ENCODE data around the gene HPD. TPM values are rescaled to one million over a fixed set of nuclear protein-coding genes. Genes with fewer than 3 reads are reported as not detected.

Gene HPD
- total and polyA plus RNA-seq, 2 of the 4 experiments (the other 2 are of a cell fraction) = 0.15 to 0.18 TPM

DNA sequence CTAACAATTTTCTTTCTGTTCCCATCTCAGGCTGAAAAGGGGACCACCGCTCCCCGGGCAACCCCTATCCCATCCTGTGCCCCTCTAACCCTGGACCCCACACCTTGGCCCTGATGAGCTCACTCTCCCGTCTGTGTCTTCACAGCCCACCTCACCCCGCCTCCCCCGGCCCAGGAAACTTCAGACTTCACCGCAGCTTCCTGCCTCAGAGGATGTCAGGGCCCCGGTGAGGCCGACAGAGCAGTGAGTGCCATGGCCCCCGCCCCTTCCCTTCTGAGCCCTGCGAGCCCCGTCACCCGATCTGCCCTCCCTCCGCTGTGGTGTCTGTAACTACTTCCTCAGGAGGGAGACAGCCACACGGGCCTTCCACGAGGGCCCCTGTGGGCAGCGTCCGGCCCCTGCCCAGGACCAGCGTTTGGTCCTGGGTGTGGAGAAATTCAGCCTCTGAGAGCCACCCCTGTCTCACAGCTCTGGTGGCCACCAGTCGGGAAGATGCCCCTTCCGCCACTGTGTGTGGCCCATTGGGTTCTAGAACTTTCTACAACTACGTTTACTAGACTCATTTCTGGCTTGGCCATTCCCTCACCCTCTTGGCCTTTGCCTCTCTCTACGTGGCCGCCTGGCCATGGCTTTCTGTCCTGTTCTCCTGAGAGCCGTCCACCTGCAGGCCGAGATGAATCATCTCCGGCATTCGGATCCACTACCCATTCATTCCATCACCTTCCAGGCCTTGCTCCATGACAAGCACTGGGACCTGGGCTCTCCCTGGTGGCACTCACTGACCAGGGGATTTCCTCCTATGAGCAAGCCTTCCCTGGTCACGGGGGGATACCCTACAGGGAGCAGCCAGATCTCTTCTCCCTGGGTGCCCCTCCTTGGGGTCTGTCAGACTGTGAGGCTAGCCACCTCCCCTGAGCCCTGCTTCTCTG lies 68.6 kb downstream of the HPD start:
- Histone ChIP-seq H3K4ac (ENCODE audit: low read depth, low read length) (no peak overlapping the region), H3K27me3 (ENCODE audit: control insufficient read depth, insufficient read depth, low read length) (no peaks in the 10 kb centered on the region), H3K9me3 (ENCODE audit: control insufficient read depth, insufficient read depth, low read length) (no peaks in the 10 kb centered on the region), H3K79me1 (ENCODE audit: low read depth in 1 of 2, low read length in 2 of 2) (peaks cover 0 to 11% of the 10 kb centered on the region in 2 experiments; a peak in 2 of 4 replicates), H2AK5ac (ENCODE audit: low read depth, low read length) (peak overlapping the region; percentile 73; the same call in 1 of the 2 replicates), H2BK20ac (ENCODE audit: low read depth, low read length) (no peak overlapping the region), H2BK120ac (ENCODE audit: low read depth, low read length) (no peak overlapping the region; the same call in 1 of the 2 replicates), H3K4me1 (ENCODE audit: control insufficient read depth, insufficient read depth, low read length) (peaks cover 9% of the 10 kb centered on the region), H2AFZ (replicated peaks; ENCODE audit: low read length, poor library complexity) (peak overlapping the region; percentile 65), H3K4me3 (ENCODE audit: insufficient read depth, low read depth, low read length) (no peak overlapping the region), H3K18ac (ENCODE audit: low read depth, low read length) (no peak overlapping the region), H4K20me1 (ENCODE audit: insufficient read depth, low read length) (peaks cover 11% of the 10 kb centered on the region; the same call in 1 of the 2 replicates), H2BK5ac (ENCODE audit: low read depth, low read length, poor library complexity, severe bottlenecking) (no peak overlapping the region), H3K14ac (replicated peaks; ENCODE audit: low read depth, low read length) (no peak overlapping the region; the same call in 1 of the 2 replicates), H4K91ac (ENCODE audit: insufficient read depth, low read depth, low read length) (no peak overlapping the region), H3K9ac (ENCODE audit: low read depth, low read length) (no peak overlapping the region), H2AK9ac (replicated peaks; ENCODE audit: low read depth, low read length, poor library complexity) (peak overlapping the region; percentile 80), H3K23ac (ENCODE audit: low read depth, low read length) (peak overlapping the region; percentile 53; the same call in 1 of the 2 replicates), H3K4me2 (ENCODE audit: low read depth, low read length) (no peak overlapping the region), H4K5ac (ENCODE audit: low read depth, low read length) (no peak overlapping the region), H3K36me3 (ENCODE audit: control insufficient read depth, insufficient read depth, low read length) (no peaks in the 10 kb centered on the region), H3K27ac (ENCODE audit: insufficient read depth, low read length) (no peak overlapping the region), H3K9me1 (ENCODE audit: insufficient read depth, low read length) (peaks cover 9% of the 10 kb centered on the region; the same call in 1 of the 2 replicates), H4K8ac (ENCODE audit: low read depth in 2 of 2, low read length in 2 of 2) (peak overlapping the region in 1 of 2 experiments; percentile 15; a peak in 1 of 4 replicates), H2BK15ac (ENCODE audit: low read depth, low read length) (no peak overlapping the region), H3K56ac (ENCODE audit: extremely low read depth, insufficient read depth, low read length) (no peak overlapping the region)
- POLR2A ChIA-PET (ENCODE audit: unreplicated experiment) = no interaction called here
- intact Hi-C loops (cut with micrococcal nuclease) = loop anchor here (5.0 to 10.0 kb wide), 2 partner anchors 78 to 235 kb away; partner anchors contain the start of gene TMEM120B
- in situ Hi-C loops (cut with MboI; ENCODE audit: low sequenced_read_pairs) = no loop called here
- no TSS peak for BruUV-seq (replicated peaks)
- dilution Hi-C loops (cut with HindIII; ENCODE audit: low sequenced_read_pairs, unreplicated experiment) = no loop called here
- WGBS, 2 experiments (ENCODE audit: extremely low coverage in 2 of 2, insufficient read length in 1 of 2) = 69% methylated on average over 12 of the region's 28 CpGs; no CpG with 5 or more reads in 1 of the 2 experiments
- DNase-seq (peak; percentile 34), ATAC-seq (ENCODE audit: low read depth) (no peak)
- CTCF ChIA-PET = no interaction called here
- TF ChIP-seq POLR2A (IDR thresholded peaks at IDR 0.05; ENCODE audit: low read depth, low read length) (no peak), CHD1 (IDR thresholded peaks at IDR 0.05; ENCODE audit: low read depth, low read length) (no peak), MAZ (IDR thresholded peaks at IDR 0.05; ENCODE audit: borderline replicate concordance, low read depth, low read length) (peak; percentile 25; the same call in 1 of the 2 replicates)

Small RNAs within 50 kb of the gene (microRNA-seq; reads per million reads assigned to microRNA genes)
- gene AC069503.3 (ENCODE audit: insufficient read depth, insufficient read length) = not detected
- not detected for gene RF00017 (ENCODE audit: insufficient read depth, insufficient read length)
- not detected for gene RNU7-170P (ENCODE audit: insufficient read depth, insufficient read length)

Small RNAs within 50 kb of the gene (small RNA-seq; reads per million reads assigned to genes)
- gene AC069503.3 = 0 reads per million in 5 experiments
- gene RF00017 = 0 reads per million in 5 experiments
- 0 reads per million in 5 experiments for gene RNU7-170P

Other genes with a start within 250 kb of the HPD start
- 3.9 and 4.4 TPM in 2 replicates for gene ORAI1, start 232.3 kb downstream of the HPD start, total RNA-seq (2012; rRNA removed)
- 22.7 and 31.1 TPM in 2 replicates for gene ORAI1, start 232.3 kb downstream of the HPD start, polyA plus RNA-seq (2012; rRNA removed)
- 0.18 and 0.28 TPM in 2 replicates for gene MORN3, start 189.2 kb downstream of the HPD start, total RNA-seq (2012; rRNA removed)
- 0.22 and 0.37 TPM in 2 replicates for gene MORN3, start 189.2 kb downstream of the HPD start, polyA plus RNA-seq (2012; rRNA removed)
- gene TMEM120B, start 146.1 kb downstream of the HPD start, total RNA-seq (2012; rRNA removed) = 9.2 and 10.6 TPM in 2 replicates
- 18.3 and 18.4 TPM in 2 replicates for gene TMEM120B, start 146.1 kb downstream of the HPD start, polyA plus RNA-seq (2012; rRNA removed)
- gene RHOF, start 65.2 kb downstream of the HPD start, total RNA-seq (2012; rRNA removed) = 3.0 and 3.9 TPM in 2 replicates
- gene RHOF, start 65.2 kb downstream of the HPD start, polyA plus RNA-seq (2012; rRNA removed) = 5.1 and 5.3 TPM in 2 replicates
- 0.83 and 0.90 TPM in 2 replicates for gene SETD1B, start 54.9 kb downstream of the HPD start, total RNA-seq (2012; rRNA removed)
- gene SETD1B, start 54.9 kb downstream of the HPD start, polyA plus RNA-seq (2012; rRNA removed) = 5.1 and 5.5 TPM in 2 replicates
- 142 and 156 TPM in 2 replicates for gene PSMD9, start 29.9 kb upstream of the HPD start, total RNA-seq (2012; rRNA removed)
- gene PSMD9, start 29.9 kb upstream of the HPD start, polyA plus RNA-seq (2012; rRNA removed) = 135 and 138 TPM in 2 replicates
- 9.1 and 9.4 TPM in 2 replicates for gene CFAP251, start 59.7 kb upstream of the HPD start, total RNA-seq (2012; rRNA removed)
- gene CFAP251, start 59.7 kb upstream of the HPD start, polyA plus RNA-seq (2012; rRNA removed) = 6.8 and 7.8 TPM in 2 replicates
- gene BCL7A, start 163.0 kb upstream of the HPD start, total RNA-seq (2012; rRNA removed) = 5.6 and 6.1 TPM in 2 replicates
- 7.9 and 8.6 TPM in 2 replicates for gene BCL7A, start 163.0 kb upstream of the HPD start, polyA plus RNA-seq (2012; rRNA removed)
- 2.7 and 3.1 TPM in 2 replicates for gene MLXIP, start 219.9 kb upstream of the HPD start, total RNA-seq (2012; rRNA removed)
- gene MLXIP, start 219.9 kb upstream of the HPD start, polyA plus RNA-seq (2012; rRNA removed) = 9.5 and 10.8 TPM in 2 replicates